ENCODE measurements around the gene USP31. TPM values are rescaled to one million over a fixed set of nuclear protein-coding genes. Genes with fewer than 3 reads are reported as not detected.

USP31 gene
- polyA plus RNA-seq, 2 of the 4 experiments (the other 2 are of a cell fraction), result 8.3 to 18.0 TPM

- H3K4me1 ChIP-seq, result peaks cover 7% of the 10 kb centered on the region; the same call in 2 of the 3 replicates
- ATAC-seq (no peak), DNase-seq (ENCODE audit: low read depth in 1 of 2, low spot score in 1 of 2) (no peak), FAIRE-seq (no peak)
- no peak overlapping the region for H3K4me2 ChIP-seq
- H3K9me3 ChIP-seq, result 0 out of 3 replicates have a peak, but pooled peaks cover 14% of the 10 kb centered on the region
- no peak overlapping the region for H3K27ac ChIP-seq
- POLR2A ChIA-PET, result no interaction called here
- TF ChIP-seq NFE2L2 (conservative IDR thresholded peaks at IDR 0.05; ENCODE audit: low read length) (no peak), BCL3 (IDR thresholded peaks at IDR 0.05) (no peak), KDM1A (IDR thresholded peaks at IDR 0.05; ENCODE audit: low read depth) (no peak), REST (IDR thresholded peaks at IDR 0.05) (no peak), BHLHE40 (IDR thresholded peaks at IDR 0.05; ENCODE audit: low read depth, low read length) (no peak), CEBPB (IDR thresholded peaks at IDR 0.05) (no peak), CTCF (IDR thresholded peaks at IDR 0.05) (no peak), POLR2A (IDR thresholded peaks at IDR 0.05; ENCODE audit: low read length) (no peak), CHD2 (IDR thresholded peaks at IDR 0.05; ENCODE audit: low read length, partially characterized antibody) (no peak), ELK1 (IDR thresholded peaks at IDR 0.05; ENCODE audit: low read depth, low read length) (no peak)
- CTCF ChIA-PET, result interaction anchor here (1.0 kb wide), 1 partner anchor 159 kb away, joined by 3 read pairs; no protein-coding TSS in a partner anchor
- no peak overlapping the region for H3K4me3 ChIP-seq
- WGBS (ENCODE audit: missing lambda C conversion rate), result 17% methylated on average over 1 of the region's 1 CpG
Observed at GRCh38 chr16:23057013-23057596, 92.1 kb downstream of the USP31 start.

GRCh38 chr16:23055481-23055880, 93.8 kb downstream of the USP31 start:
- no peak overlapping the region for H3K4me2 ChIP-seq
- no peaks in the 10 kb centered on the region for H3K4me1 ChIP-seq
- TF ChIP-seq BHLHE40 (IDR thresholded peaks at IDR 0.05; ENCODE audit: low read depth, low read length) (no peak), HOXB5 (CRISPR knock-in tag; IDR thresholded peaks at IDR 0.05) (no peak), POLR2AphosphoS2 (conservative IDR thresholded peaks at IDR 0.05; ENCODE audit: low read length) (no peak), TFCP2L1 (CRISPR knock-in tag; IDR thresholded peaks at IDR 0.05) (no peak), NR3C1 (IDR thresholded peaks at IDR 0.05) (no peak), ESRRA (IDR thresholded peaks at IDR 0.05; ENCODE audit: borderline replicate concordance, low read length) (no peak), HEYL (CRISPR knock-in tag; IDR thresholded peaks at IDR 0.05) (no peak), KDM1A (IDR thresholded peaks at IDR 0.05; ENCODE audit: low read depth) (no peak), REST (IDR thresholded peaks at IDR 0.05) (no peak), ZNF302 (CRISPR knock-in tag; IDR thresholded peaks at IDR 0.05) (no peak)
- H3K27ac ChIP-seq, result no peak overlapping the region
- no peak for FAIRE-seq
- no peak for ATAC-seq
- H3K9me3 ChIP-seq, result peaks cover 14% of the 10 kb centered on the region; the same call in 1 of the 3 replicates
- CTCF ChIA-PET, result interaction anchor here (0.6 to 0.9 kb wide), 2 partner anchors 19 to 1400 kb away, joined by 3 read pairs; no protein-coding TSS in a partner anchor
- no peak for DNase-seq (ENCODE audit: low read depth in 1 of 2, low spot score in 1 of 2)
- no peak overlapping the region for H3K4me3 ChIP-seq
- WGBS (ENCODE audit: missing lambda C conversion rate), result 9% methylated on average over 3 of the region's 3 CpGs
- POLR2A ChIA-PET, result no interaction called here

All from A549 (cell line).